GM12878 (cell line): ENCODE results near the gene PLA2G3.

Experiments used
- EP300 ChIP-seq, 2 experiments: fragments of 150-350 bp in 1 of 2; IDR thresholded peaks; 2 replicates each; pipeline ENCODE4 v1.6.1; 2011 to 2012; ENCODE audit warnings: low read depth in 2 of 2, low read length in 2 of 2, borderline replicate concordance in 1 of 2, improper control_type of control experiment in 1 of 2, inconsistent platforms in 1 of 2; ENCODE audit not compliant: control insufficient read depth in 1 of 2
- TF ChIP-seq, protein P1 (sequence below), 3 experiments: IDR thresholded peaks in 2 of 3; conservative IDR thresholded peaks in 1 of 3; 2 replicates each; pipeline ENCODE4 v1.5.1; 2011; ENCODE audit warnings: low read depth in 3 of 3, low read length in 3 of 3, mild to moderate bottlenecking in 3 of 3, control low read depth in 2 of 3, moderate library complexity in 2 of 3, inconsistent platforms in 1 of 3, mixed read lengths in 1 of 3; ENCODE audit not compliant: control insufficient read depth in 2 of 3, insufficient read depth in 1 of 3; ENCODE audit errors: extremely low read depth in 1 of 3

GRCh38 chr22:31106001-31106571 is 34.2 kb downstream of the PLA2G3 start:
- TF ChIP-seq, protein P1, sequence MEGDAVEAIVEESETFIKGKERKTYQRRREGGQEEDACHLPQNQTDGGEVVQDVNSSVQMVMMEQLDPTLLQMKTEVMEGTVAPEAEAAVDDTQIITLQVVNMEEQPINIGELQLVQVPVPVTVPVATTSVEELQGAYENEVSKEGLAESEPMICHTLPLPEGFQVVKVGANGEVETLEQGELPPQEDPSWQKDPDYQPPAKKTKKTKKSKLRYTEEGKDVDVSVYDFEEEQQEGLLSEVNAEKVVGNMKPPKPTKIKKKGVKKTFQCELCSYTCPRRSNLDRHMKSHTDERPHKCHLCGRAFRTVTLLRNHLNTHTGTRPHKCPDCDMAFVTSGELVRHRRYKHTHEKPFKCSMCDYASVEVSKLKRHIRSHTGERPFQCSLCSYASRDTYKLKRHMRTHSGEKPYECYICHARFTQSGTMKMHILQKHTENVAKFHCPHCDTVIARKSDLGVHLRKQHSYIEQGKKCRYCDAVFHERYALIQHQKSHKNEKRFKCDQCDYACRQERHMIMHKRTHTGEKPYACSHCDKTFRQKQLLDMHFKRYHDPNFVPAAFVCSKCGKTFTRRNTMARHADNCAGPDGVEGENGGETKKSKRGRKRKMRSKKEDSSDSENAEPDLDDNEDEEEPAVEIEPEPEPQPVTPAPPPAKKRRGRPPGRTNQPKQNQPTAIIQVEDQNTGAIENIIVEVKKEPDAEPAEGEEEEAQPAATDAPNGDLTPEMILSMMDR (IDR thresholded peaks at IDR 0.05 in 2 of 3, conservative IDR thresholded peaks at IDR 0.05 in 1 of 3; ENCODE audit: control insufficient read depth in 2 of 3, extremely low read depth in 1 of 3, insufficient read depth in 1 of 3, low read depth in 3 of 3, low read length in 3 of 3): no peak
- TF ChIP-seq EP300 (IDR thresholded peaks at IDR 0.05; ENCODE audit: borderline replicate concordance in 1 of 2, control insufficient read depth in 1 of 2, low read depth in 2 of 2, low read length in 2 of 2): no peak
